Endothelial cell of umbilical vein (primary cell): Measurements from ENCODE around the gene RIPOR3.
A peak's percentile ranks its signal among the peaks of the same experiment; 100 is the strongest.

Experiments used
- EZH2 ChIP-seq: IDR thresholded peaks from 2 replicates; pipeline ENCODE4 v1.6.1; 2012; ENCODE audit warnings: borderline replicate concordance, low read depth, mild to moderate bottlenecking, moderate library complexity, low read length, inconsistent platforms; ENCODE audit not compliant: severe bottlenecking
- FOS ChIP-seq: IDR thresholded peaks from 2 replicates; pipeline ENCODE4 v1.6.1; 2011; ENCODE audit warnings: mild to moderate bottlenecking, low read length, moderate library complexity, borderline replicate concordance; ENCODE audit not compliant: insufficient read depth
- POLR2A ChIP-seq: IDR thresholded peaks from 2 replicates; pipeline ENCODE4 v1.6.1; 2012; ENCODE audit warnings: low read depth, mild to moderate bottlenecking, control low read depth, low read length
- POLR2AphosphoS5 ChIP-seq: IDR thresholded peaks from 2 replicates; pipeline ENCODE4 v1.6.1; 2012; ENCODE audit warnings: low read depth, mild to moderate bottlenecking, control low read depth, low read length, moderate library complexity; ENCODE audit not compliant: insufficient read depth
- TF ChIP-seq, protein P1 (sequence below), 2 donors: IDR thresholded peaks; 1 replicate in 1 of 2; 2 replicates in 1 of 2; pipeline ENCODE4 v1.5.1; 2011; ENCODE audit warnings: low read length in 2 of 2, mild to moderate bottlenecking in 2 of 2, moderate library complexity in 2 of 2, control low read depth in 1 of 2, inconsistent platforms in 1 of 2, low read depth in 1 of 2; ENCODE audit not compliant: insufficient read depth in 1 of 2; ENCODE audit errors: extremely low read depth in 1 of 2

DNA sequence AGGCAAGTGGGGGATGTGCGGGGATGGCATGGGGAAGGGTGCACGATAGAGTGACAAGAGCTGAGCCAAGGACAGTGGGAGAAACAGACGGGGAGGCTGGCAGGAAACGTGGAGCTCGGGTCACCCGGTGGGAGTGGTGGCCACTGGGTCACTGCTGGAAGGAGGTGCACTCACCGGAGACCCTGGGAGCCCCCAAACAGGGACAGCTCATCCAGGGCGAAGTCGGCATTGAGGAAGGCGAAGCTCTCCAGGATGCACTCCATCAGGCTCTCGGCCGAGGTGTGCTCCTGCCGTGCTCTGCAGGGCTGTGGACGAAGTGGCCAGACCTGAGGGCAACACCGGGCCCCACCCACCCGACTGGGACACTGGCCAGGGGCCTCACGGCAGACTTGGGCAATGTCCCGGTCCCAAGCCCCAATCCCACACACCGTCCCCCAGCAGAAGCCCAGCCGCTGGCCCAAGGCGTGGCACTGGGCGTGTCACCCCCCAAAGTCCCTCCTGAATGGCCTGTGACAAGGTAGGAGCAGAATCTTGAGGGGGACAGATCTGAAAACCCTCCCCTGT is 93.9 kb downstream of the RIPOR3 start:
- TF ChIP-seq, protein P1, sequence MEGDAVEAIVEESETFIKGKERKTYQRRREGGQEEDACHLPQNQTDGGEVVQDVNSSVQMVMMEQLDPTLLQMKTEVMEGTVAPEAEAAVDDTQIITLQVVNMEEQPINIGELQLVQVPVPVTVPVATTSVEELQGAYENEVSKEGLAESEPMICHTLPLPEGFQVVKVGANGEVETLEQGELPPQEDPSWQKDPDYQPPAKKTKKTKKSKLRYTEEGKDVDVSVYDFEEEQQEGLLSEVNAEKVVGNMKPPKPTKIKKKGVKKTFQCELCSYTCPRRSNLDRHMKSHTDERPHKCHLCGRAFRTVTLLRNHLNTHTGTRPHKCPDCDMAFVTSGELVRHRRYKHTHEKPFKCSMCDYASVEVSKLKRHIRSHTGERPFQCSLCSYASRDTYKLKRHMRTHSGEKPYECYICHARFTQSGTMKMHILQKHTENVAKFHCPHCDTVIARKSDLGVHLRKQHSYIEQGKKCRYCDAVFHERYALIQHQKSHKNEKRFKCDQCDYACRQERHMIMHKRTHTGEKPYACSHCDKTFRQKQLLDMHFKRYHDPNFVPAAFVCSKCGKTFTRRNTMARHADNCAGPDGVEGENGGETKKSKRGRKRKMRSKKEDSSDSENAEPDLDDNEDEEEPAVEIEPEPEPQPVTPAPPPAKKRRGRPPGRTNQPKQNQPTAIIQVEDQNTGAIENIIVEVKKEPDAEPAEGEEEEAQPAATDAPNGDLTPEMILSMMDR (IDR thresholded peaks at IDR 0.05; ENCODE audit: extremely low read depth in 1 of 2, insufficient read depth in 1 of 2, low read depth in 1 of 2, low read length in 2 of 2), result no peak
- peak; percentile 7 for TF ChIP-seq POLR2AphosphoS5
- no peak for TF ChIP-seq EZH2
- no peak for TF ChIP-seq POLR2A
- no peak for TF ChIP-seq FOS
